SKM-1 treated with dmso at 0.1 percent for 144 hours (cell line): ENCODE measurements around the gene ZNF541.

ENCODE experiments used
- DNase-seq: peaks from one replicate; lab custom pipeline; 2025; ENCODE audit not compliant: unreplicated experiment; lab: John Stamatoyannopoulos, UW

ZNF541 gene

GRCh38 chr19:47573071-47574026 is at the start of gene ZNF541:
TSS of gene ZNF541 (minus strand) at chr19:47573148. CDS start at chr19:47555856, 17,292 bp downstream.
- no peak for DNase-seq

GRCh38 chr19:47619763-47620162 is 46.8 kb upstream of the ZNF541 start:
- DNase-seq = no peak

- DNase-seq = no peak
Measured at GRCh38 chr19:47618771-47619170, 45.8 kb upstream of the ZNF541 start.

- no peak for DNase-seq
Measured at GRCh38 chr19:47615714-47616113, 42.8 kb upstream of the ZNF541 start.

GRCh38 chr19:47615230-47615629 is 42.3 kb upstream of the ZNF541 start:
- DNase-seq = no peak

GRCh38 chr19:47614559-47614958 is 41.6 kb upstream of the ZNF541 start:
- no peak for DNase-seq

- DNase-seq = no peak
Measured at GRCh38 chr19:47614021-47614295, 41.0 kb upstream of the ZNF541 start.

- no peak for DNase-seq
Measured at GRCh38 chr19:47613165-47614020, 40.4 kb upstream of the ZNF541 start.

- DNase-seq = no peak
Measured at GRCh38 chr19:47610902-47611301, 38.0 kb upstream of the ZNF541 start.

- no peak for DNase-seq
Measured at GRCh38 chr19:47609906-47610894, 37.3 kb upstream of the ZNF541 start.

- DNase-seq = no peak
Measured at GRCh38 chr19:47608969-47609905, 36.3 kb upstream of the ZNF541 start, which contains the start of gene BICRA. TSS of gene BICRA (plus strand) at chr19:47609134. CDS start at chr19:47673575, 64,441 bp downstream.

- no peak for DNase-seq
Measured at GRCh38 chr19:47608074-47608918, 35.3 kb upstream of the ZNF541 start.

GRCh38 chr19:47607564-47608073 is 34.7 kb upstream of the ZNF541 start:
- DNase-seq = no peak

- DNase-seq = no peak
Measured at GRCh38 chr19:47603706-47604565, 31.0 kb upstream of the ZNF541 start.

GRCh38 chr19:47601180-47601904 is 28.4 kb upstream of the ZNF541 start:
- DNase-seq = no peak

- peak; percentile 84 for DNase-seq
Measured at GRCh38 chr19:47600246-47601179, 27.6 kb upstream of the ZNF541 start.
